GM18505 (cell line): Measurements from ENCODE around the gene BAG1.
A peak's percentile ranks its signal among the peaks of the same experiment; 100 is the strongest.

Experiments
- ATAC-seq: cut with Tn5 transposase; IDR thresholded peaks from one replicate; pipeline ENCODE4 v1.9.1; 2021; ENCODE audit not compliant: unreplicated experiment
- POLR2A ChIP-seq: IDR thresholded peaks from 4 replicates; pipeline ENCODE4 v1.6.1; 2011; ENCODE audit warnings: borderline replicate concordance; ENCODE audit not compliant: insufficient read depth, insufficient read length; ENCODE audit errors: extremely low read depth

The BAG1 gene

DNA sequence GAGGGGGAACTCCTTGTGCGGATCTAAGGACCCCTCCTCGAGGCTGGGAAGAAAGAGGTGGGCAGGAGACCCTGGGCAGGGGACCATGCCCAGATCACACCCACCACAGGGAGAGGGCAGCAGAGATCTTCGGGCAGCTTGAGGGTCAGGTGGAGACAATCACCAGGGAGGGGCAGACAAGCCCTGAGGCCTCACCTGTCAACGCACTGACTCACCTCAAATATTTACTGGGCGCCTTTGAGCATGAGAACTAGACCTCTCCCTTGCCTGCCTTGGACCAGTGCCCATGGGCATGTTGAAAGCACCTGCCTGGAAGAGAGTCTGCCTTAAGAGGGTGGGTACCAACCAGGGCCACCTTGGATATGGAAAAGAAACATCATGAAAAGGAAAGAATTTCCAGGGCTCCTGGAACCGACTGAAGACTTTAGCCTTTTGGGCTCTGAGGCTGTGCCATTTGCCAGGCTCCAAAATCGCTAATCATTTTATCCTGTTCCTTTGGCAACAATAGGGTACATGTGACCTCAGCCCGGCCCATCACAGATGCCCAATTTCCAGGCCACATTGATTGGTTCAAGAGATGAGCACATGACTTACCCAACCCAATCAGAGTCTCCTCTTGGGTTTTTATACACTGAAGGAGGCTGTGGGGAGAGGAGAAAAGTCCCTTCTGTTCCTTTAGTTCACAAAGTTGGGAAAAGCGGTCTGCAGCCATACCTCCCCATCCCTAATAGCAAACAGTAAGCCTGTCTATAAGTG is 35.0 kb downstream of the BAG1 start:
- TF ChIP-seq POLR2A: no peak
- ATAC-seq: no peak

DNA sequence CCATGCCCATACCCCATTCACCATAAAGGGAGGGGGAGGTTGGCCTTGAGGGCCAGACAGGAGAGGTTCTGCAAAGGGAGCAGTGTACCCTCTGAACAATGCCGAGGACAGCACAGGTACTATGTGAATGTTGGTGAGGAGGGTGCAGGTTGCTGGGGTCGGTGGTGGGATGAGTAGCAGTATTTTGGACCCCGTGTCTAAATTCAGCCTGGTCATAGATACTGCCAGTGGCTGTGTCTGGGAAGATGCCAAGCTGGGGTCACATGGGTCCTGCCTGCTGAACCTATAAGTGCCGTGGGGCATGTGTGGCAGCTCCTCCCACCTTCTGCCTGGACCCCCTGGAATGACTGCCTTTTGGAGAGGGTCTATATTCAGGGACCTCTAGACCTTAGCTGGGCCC is 35.9 kb downstream of the BAG1 start:
- ATAC-seq: no peak
- no peak for TF ChIP-seq POLR2A

DNA sequence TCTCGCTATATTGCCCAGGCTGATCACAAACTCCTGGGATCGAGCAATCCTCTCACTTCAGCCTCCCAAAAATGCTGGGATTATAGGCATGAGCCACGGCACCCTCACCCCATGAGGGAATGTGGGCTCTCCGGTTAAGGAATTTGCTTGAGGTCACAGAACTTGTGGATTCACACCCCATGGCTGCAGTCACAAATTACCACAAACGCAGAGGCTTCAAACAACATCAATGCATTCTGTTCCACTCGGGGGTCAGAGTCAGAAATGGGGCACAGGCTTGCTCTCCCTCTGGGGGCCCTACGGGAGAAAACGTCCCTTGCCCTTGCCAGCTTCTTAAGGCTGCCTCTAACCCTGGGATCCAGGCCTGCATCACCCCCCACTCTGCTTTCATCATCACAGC is 36.8 kb downstream of the BAG1 start:
- no peak for TF ChIP-seq POLR2A
- no peak for ATAC-seq

DNA sequence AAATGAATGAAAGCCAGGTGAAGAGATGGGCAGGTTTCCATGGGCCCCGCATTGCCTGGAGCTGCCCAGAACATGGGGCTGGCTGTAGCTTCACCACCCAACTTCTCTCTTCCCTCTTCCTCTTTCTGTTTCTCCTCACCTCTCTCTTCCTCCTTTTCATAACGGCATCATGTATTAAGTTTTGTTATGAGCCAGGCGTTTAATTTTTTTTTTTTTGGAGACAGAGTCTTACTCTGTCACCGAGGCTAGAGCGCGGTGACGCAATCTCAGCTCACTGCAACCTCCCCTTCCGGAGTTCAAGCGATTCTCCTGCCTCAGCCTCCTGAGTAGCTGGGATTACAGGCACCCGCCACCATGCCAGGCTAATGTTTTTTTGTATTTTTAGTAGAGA is 37.5 kb downstream of the BAG1 start:
- TF ChIP-seq POLR2A: no peak
- ATAC-seq: peak; percentile 60

DNA sequence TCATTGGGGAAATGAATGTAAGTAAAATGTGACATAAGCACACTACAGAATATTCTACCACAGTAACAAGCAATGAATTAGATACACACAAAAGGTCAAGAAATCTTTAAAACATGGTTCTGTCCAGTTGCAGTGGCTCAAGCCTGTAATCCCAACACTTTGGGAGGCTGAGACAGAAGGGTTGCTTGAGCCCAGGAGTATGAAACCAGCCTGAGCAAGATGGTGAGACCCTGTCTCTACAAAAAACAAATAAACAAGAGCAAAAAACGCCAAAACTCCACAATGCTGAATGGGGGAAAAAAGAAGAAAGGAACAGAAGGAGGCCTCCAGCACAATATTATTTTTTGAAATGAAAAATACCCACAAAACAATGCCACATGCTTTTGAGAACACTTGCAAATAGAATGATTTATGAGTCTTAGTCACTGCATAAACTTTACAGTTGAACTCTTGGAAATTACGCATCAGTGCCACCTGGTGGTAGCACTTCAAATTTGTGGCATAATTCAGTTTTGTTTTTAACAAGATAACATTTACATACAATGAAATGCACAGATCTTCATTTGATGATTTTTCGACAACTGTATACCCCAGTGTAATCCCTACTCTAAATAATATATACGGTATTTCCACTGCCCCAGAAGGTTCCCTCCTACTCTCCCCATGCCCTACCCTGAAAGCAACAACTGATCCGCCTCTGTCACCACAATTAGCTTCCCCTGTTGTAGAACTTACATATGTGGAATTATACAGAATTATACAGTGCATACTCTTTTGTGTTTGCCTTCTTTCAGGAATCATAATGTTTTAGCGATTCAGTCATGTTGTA is 39.0 kb downstream of the BAG1 start:
- no peak for ATAC-seq
- TF ChIP-seq POLR2A: no peak

DNA sequence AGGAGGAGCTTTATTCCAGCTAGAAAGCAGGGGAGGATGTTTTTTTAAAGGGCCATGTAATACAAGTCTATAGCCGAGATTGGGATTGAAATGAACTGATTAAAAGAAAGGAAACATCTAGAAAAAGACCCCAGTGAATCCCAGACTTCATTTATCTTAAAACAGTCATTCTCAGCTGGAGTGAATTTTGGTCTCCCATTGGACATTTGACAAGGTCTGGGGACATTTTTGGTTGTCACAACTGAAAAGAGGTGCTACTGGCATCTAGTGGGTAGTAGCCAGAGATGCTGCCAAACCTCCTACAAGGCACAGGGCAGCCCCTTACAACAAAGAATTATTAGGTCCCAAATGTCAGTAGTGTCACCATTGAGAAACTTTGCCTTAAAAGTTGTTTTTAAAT is 40.8 kb downstream of the BAG1 start:
- no peak for TF ChIP-seq POLR2A
- ATAC-seq: no peak

DNA sequence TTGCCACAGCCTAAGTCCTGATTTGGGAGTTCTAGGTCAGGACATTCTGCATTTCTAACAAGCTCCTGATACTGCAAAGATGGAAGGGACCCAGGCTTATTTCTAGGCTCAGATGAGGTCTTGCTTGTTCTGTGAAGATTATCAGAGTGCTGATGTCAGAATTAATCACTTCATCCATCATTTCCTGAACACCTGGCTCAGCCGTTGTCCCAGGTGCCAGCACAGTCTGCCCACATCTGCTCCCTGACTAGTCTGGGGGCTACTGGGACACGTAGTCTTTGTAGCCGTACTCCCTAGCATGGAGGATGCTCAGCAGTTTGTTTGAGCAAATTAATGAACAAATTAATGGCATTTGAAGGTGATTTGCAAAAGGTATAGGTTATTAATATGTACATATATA is 42.5 kb downstream of the BAG1 start:
- TF ChIP-seq POLR2A: no peak
- no peak for ATAC-seq

DNA sequence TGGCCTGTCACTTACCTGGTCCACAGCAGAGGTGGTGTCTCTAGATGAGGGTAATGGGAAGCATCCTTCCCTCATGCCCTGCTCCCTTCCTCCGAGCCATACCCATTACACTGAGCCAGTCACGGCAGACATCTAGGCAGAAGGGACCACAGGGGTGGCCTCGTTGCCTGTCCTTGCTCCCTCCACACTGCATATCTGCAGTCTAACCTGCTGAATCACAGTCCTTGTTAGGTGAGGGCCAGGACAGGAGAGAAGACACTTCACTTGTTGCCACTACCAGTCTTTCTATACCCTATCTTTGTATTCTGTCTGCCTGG is 43.0 kb downstream of the BAG1 start:
- no peak for ATAC-seq
- no peak for TF ChIP-seq POLR2A

DNA sequence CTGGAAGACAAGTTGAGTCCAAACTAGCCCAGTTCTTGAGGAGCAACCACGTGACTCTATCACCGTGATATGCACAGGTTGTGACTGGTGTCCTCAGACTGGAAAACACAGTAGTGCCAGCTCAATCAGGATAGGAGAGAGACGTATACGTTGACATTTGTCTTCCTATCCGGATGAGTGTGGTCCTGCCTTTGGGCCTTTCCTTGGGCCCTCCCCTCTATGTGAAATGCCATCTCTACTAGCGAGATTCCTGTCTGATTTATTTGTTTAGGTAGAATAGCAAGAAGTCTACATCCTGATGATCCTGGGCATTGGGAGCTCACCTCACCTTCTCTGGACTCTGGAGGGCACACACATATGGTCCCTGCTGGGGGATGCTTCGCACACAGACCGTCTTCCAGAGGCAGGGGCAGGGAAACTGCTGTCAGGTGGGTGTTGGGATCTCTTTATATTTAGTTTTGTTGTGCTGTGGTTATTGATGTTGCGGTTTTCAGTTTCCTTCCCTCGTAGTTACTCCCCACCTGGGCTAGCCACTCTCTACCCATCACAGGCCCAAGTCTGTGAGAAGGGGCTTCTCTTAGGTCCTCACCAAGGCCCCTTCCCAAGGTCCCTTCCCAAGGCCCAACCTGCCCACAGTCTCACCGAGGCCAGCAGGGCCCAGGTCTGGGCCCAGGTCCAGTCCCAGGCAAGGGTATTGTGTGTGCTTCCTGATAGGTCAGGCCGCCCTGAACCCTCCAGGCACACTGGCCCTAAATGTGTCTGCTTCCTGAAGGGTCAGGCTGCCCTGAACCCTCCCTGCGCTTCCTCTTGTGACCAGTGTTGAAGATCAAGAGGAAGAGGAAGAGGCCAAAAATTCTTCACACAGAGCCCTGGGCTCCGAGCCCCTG is 43.6 kb downstream of the BAG1 start:
- no peak for ATAC-seq

DNA sequence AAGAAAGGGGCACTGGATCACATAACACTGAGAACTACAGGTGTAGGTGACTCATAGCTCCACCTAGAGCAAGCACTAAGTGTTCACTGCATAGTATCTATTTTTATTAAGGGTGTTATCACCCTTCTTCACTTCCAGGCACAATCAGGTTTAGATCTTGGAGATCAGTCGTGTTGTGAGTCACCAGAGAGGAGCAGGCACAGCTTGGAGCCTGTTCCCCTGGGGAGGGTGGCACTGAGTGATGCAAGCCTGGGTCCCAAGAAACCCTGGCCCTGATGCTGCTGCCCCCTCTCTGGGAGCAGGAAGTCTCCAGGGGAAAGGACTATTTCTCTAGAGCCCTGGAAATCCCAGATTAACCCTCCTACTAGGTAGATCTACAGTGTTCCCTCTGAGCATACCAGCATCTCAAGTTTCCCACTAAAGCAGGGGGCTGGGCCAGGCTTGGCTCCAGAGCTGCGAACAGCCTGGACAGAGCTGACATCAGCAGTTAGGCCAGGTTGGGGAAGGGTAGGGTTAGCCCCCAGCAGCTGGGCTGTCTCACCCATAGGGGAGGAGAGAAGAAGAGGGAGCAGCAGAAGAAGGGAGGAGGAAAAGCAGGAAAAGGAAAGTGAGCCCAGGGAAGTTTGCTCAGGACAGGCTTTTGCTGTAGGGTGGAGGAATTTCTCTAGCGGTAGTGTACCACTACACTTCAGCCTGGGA is 52.7 kb downstream of the BAG1 start:
- ATAC-seq: no peak
- TF ChIP-seq POLR2A: no peak

More for the DNA sequence above, 43.6 kb downstream of the BAG1 start:
- no peak for TF ChIP-seq POLR2A

DNA sequence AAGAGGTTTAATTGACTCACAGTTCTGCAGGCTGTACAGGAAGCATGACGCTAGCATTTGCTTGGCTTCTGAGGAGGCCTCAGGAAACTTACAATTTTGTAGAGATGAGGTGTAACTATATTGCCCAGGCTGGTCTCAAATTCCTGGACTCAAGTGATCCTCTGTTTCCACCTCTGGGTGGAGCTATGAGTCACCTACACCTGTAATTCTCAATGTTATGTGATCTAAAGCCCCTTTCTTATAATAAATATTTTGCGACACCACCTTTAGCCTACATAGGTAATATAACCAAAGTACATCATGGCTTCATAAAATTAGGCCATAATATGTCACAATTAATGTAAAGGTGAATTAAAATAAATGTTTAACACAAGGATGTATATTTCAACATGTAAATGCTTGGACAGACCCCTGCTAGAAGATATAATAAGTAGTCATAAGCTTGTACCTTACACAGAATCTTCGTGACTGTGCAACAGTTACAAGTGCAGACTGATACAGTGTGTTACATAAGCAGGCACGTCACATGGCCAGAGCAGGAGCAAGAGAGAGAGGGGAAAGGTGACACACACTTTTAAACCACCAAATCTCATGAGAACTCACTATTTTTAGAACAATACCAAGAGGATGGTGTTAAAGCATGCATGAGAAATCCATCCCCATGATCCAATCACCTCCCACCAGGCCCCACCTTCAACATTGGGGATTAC is 54.3 kb downstream of the BAG1 start:
- no peak for ATAC-seq
- no peak for TF ChIP-seq POLR2A

DNA sequence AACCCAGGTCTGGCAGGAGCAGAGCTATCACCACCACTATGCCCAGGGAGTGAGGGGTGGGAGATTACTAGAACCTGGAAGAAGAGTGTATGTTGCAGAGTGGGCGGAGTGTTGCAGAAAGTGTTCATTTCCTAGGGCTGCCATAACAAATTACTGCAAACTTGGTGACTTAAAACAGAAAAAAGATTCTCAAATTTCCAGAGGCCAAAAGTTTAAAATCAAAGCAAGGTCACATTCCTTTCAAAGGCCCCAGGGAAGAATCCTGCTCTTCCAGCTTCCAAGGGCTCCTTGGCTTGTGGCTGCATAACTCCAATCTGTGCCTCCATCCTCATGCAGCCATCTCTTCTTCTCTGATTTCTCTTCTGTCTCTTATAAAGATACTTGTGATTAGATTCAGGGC is 55.1 kb downstream of the BAG1 start:
- no peak for TF ChIP-seq POLR2A
- no peak for ATAC-seq
